Left ventricle myocardium inferior (tissue), 1 donor: Measurements from ENCODE around the gene HPDL. TPM values are rescaled to one million over a fixed set of nuclear protein-coding genes. Genes with fewer than 3 reads are reported as not detected.

Experiments used
- DNase-seq: peaks from one replicate; pipeline ENCODE4 v3.0.0-alpha.2; 2020
- H3K27ac ChIP-seq: fragments of 200-600 bp; replicated peaks from 2 replicates; pipeline ENCODE4 v1.8.0; 2021
- H3K27me3 ChIP-seq: fragments of 200-600 bp; 2 replicates; pipeline ENCODE4 v1.8.0; 2021; ENCODE audit warnings: low read depth
- H3K36me3 ChIP-seq: fragments of 200-600 bp; 2 replicates; pipeline ENCODE4 v1.8.0; 2021
- H3K4me1 ChIP-seq: fragments of 200-600 bp; 2 replicates; pipeline ENCODE4 v1.8.0; 2021
- H3K4me3 ChIP-seq: fragments of 200-600 bp; 2 replicates; pipeline ENCODE4 v1.8.0; 2021; ENCODE audit warnings: mild to moderate bottlenecking, moderate library complexity
- H3K9me3 ChIP-seq: fragments of 200-600 bp; replicated peaks from 2 replicates; pipeline ENCODE4 v1.8.0; 2021
- CTCF ChIP-seq: fragments of 200-600 bp; IDR thresholded peaks from 2 replicates; pipeline ENCODE4 v1.8.0; 2021; ENCODE audit warnings: antibody characterized with exemption, mild to moderate bottlenecking, borderline replicate concordance
- intact Hi-C: fragments of 100-400 bp; cut with micrococcal nuclease; formaldehyde crosslinking; loops from one replicate; pipeline ENCODE4 v1.11.0; 2022
- total RNA-seq: library from RNA; stranded (reverse); fragmentation: NEBNext Ultra II Directional; extraction: Animal tissue kit (Norgen Biotek cat#: 25700); gene quantifications from one replicate; pipeline ENCODE4 v1.2.1, GENCODE V29; 2021
- donor health status: DM: no; HTN: yes; CAD: no; lungs with severe emphysema.

HPDL gene
- total RNA-seq, 1 donor from 2014 or later: not detected

- no peaks in the 10 kb centered on the region for H3K9me3 ChIP-seq
- H3K4me3 ChIP-seq: no peak overlapping the region
- H3K36me3 ChIP-seq: no peaks in the 10 kb centered on the region
- no peak for DNase-seq
- TF ChIP-seq CTCF: no peak
- intact Hi-C loops: no loop called here
- no peaks in the 10 kb centered on the region for H3K27me3 ChIP-seq
- no peak overlapping the region for H3K27ac ChIP-seq
- peaks cover 2% of the 10 kb centered on the region for H3K4me1 ChIP-seq
These were observed 28.9 kb upstream of the HPDL start for GRCh38 chr1:45297666-45298356.

- Histone ChIP-seq H3K27me3 (no peaks in the 10 kb centered on the region), H3K27ac (no peak overlapping the region), H3K4me3 (no peak overlapping the region), H3K36me3 (no peaks in the 10 kb centered on the region), H3K9me3 (no peaks in the 10 kb centered on the region), H3K4me1 (peaks cover 13% of the 10 kb centered on the region)
- no peak for TF ChIP-seq CTCF
- DNase-seq: no peak
- intact Hi-C loops: no loop called here
These were observed 27.4 kb upstream of the HPDL start for GRCh38 chr1:45299296-45299695.

- intact Hi-C loops: loop anchor here (2.0 kb wide), 1 partner anchor 285 kb away; no protein-coding TSS in a partner anchor
- Histone ChIP-seq H3K36me3 (no peaks in the 10 kb centered on the region), H3K9me3 (no peaks in the 10 kb centered on the region), H3K27ac (no peak overlapping the region), H3K4me3 (no peak overlapping the region), H3K4me1 (peaks cover 21% of the 10 kb centered on the region), H3K27me3 (no peaks in the 10 kb centered on the region)
- peak; percentile 85 for TF ChIP-seq CTCF
- no peak for DNase-seq
These were observed 26.6 kb upstream of the HPDL start for GRCh38 chr1:45299981-45300668.

GRCh38 chr1:45300669-45300997, 26.1 kb upstream of the HPDL start:
- intact Hi-C loops: loop anchor here (2.0 kb wide), 1 partner anchor 286 kb away; no protein-coding TSS in a partner anchor
- Histone ChIP-seq H3K9me3 (no peaks in the 10 kb centered on the region), H3K27ac (no peak overlapping the region), H3K36me3 (no peaks in the 10 kb centered on the region), H3K27me3 (no peaks in the 10 kb centered on the region), H3K4me1 (peaks cover 21% of the 10 kb centered on the region), H3K4me3 (no peak overlapping the region)
- TF ChIP-seq CTCF: no peak
- no peak for DNase-seq

GRCh38 chr1:45302505-45303150, 24.1 kb upstream of the HPDL start:
- intact Hi-C loops: no loop called here

More at GRCh38 chr1:45302505-45303150, 24.1 kb upstream of the HPDL start:
- Histone ChIP-seq H3K9me3 (no peaks in the 10 kb centered on the region), H3K27ac (peak overlapping the region; percentile 97), H3K27me3 (no peaks in the 10 kb centered on the region), H3K4me1 (peaks cover 21% of the 10 kb centered on the region), H3K36me3 (no peaks in the 10 kb centered on the region), H3K4me3 (peak overlapping the region; percentile 87)
- TF ChIP-seq CTCF: no peak
- DNase-seq: no peak
